ENCODE results near the gene PTTG1IP.

GRCh38 chr21:44905016-44905727, 31.7 kb upstream of the PTTG1IP start:
- TF ChIP-seq CTCF (conservative IDR thresholded peaks at IDR 0.05; ENCODE audit: low read depth, low read length) (no peak), EZH2phosphoT487 (IDR thresholded peaks at IDR 0.05; ENCODE audit: borderline replicate concordance, low read length) (no peak)
